Fibroblast of lung (primary cell): ENCODE data around the gene ARHGEF10L. TPM values are rescaled to one million over a fixed set of nuclear protein-coding genes. Genes with fewer than 3 reads are reported as not detected.

Experiments used
- DNase-seq, 2 donors: peaks; one replicate each; pipeline versions ENCODE4 v3.0.0 to v3.0.0-alpha.2; 2010; ENCODE audit warnings: low read depth in 2 of 2
- H2AFZ ChIP-seq: 2 replicates; pipeline ENCODE4 v1.5.1; 2012; ENCODE audit warnings: low read length, control low read depth, inconsistent platforms
- H3K27ac ChIP-seq: 2 replicates; pipeline ENCODE4 v1.5.1; 2011; ENCODE audit warnings: low read length, control low read depth; ENCODE audit not compliant: insufficient read depth
- H3K27me3 ChIP-seq: 2 replicates; pipeline ENCODE4 v1.5.1; 2011; ENCODE audit warnings: mild to moderate bottlenecking, low read length; ENCODE audit not compliant: control insufficient read depth, insufficient read depth
- H3K36me3 ChIP-seq: 2 replicates; pipeline ENCODE4 v1.5.1; 2011; ENCODE audit warnings: low read length; ENCODE audit not compliant: control insufficient read depth, insufficient read depth
- H3K4me1 ChIP-seq: 2 replicates; pipeline ENCODE4 v1.5.1; 2011; ENCODE audit warnings: low read length; ENCODE audit not compliant: control insufficient read depth, insufficient read depth; ENCODE audit errors: extremely low read depth
- H3K4me2 ChIP-seq: 2 replicates; pipeline ENCODE4 v1.5.1; 2011; ENCODE audit warnings: low read length, control low read depth; ENCODE audit not compliant: insufficient read depth; ENCODE audit errors: extremely low read depth
- H3K4me3 ChIP-seq, 4 experiments: fragments of 200-600 bp in 1 of 4; sonication (generic) in 1 of 4; replicated peaks in 1 of 4; 2 replicates each; pipeline ENCODE4 v1.5.1; 2011 to 2016; ENCODE audit warnings: low read length in 4 of 4, low read depth in 3 of 4, mild to moderate bottlenecking in 3 of 4, control low read depth in 2 of 4, inconsistent platforms in 1 of 4, mixed read lengths in 1 of 4; ENCODE audit not compliant: insufficient read depth in 1 of 4; ENCODE audit errors: control extremely low read depth in 1 of 4
- H3K79me2 ChIP-seq: 2 replicates; pipeline ENCODE4 v1.5.1; 2012; ENCODE audit warnings: mild to moderate bottlenecking, low read length, inconsistent platforms; ENCODE audit not compliant: control insufficient read depth, insufficient read depth
- H3K9ac ChIP-seq: 2 replicates; pipeline ENCODE4 v1.5.1; 2011; ENCODE audit warnings: mild to moderate bottlenecking, low read length, control low read depth; ENCODE audit not compliant: insufficient read depth
- H3K9me3 ChIP-seq: 2 replicates; pipeline ENCODE4 v1.5.1; 2012; ENCODE audit warnings: low read depth, low read length; ENCODE audit not compliant: control insufficient read depth, insufficient read depth
- H4K20me1 ChIP-seq: 2 replicates; pipeline ENCODE4 v1.5.1; 2011; ENCODE audit warnings: low read length; ENCODE audit not compliant: control insufficient read depth, insufficient read depth; ENCODE audit errors: extremely low read depth
- CTCF ChIP-seq, 2 donors: IDR thresholded peaks in 1 of 2; conservative IDR thresholded peaks in 1 of 2; 1 replicate in 1 of 2; 2 replicates in 1 of 2; pipeline ENCODE4 v1.5.1; 2011 to 2012; ENCODE audit warnings: low read length in 2 of 2, control low read depth in 1 of 2, inconsistent platforms in 1 of 2, low read depth in 1 of 2, mild to moderate bottlenecking in 1 of 2
- EZH2 ChIP-seq: IDR thresholded peaks from 2 replicates; pipeline ENCODE4 v1.5.1; 2012; ENCODE audit warnings: low read length, control low read depth, mild to moderate bottlenecking; ENCODE audit errors: missing control alignments
- polyA plus RNA-seq, 2 donors: library from polyadenylated mRNA; depleted of rRNA in 1 of 2; stranded (reverse) in 1 of 2; unstranded in 1 of 2; fragments of >200 nt; gene quantifications; 2 replicates each; pipeline ENCODE4 v1.2.1, GENCODE V29; 2011 to 2012; ENCODE audit warnings: missing spikeins in 1 of 2
- total RNA-seq: library from RNA; depleted of rRNA; stranded (reverse); fragments of >200 nt; gene quantifications from 2 replicates; pipeline ENCODE4 v1.2.1, GENCODE V29; 2014

ARHGEF10L gene
- total and polyA plus RNA-seq, 2 donors (not counting 1 experiment from before 2014, with no cell fraction given), result 11.2 to 24.3 TPM

- Histone ChIP-seq H3K9me3 (no peaks in the 10 kb centered on the region), H3K4me3 (no peak overlapping the region), H3K27me3 (no peaks in the 10 kb centered on the region), H3K4me2 (peak overlapping the region; percentile 17), H3K36me3 (no peaks in the 10 kb centered on the region), H3K4me1 (peaks cover 2% of the 10 kb centered on the region), H3K9ac (no peak overlapping the region), H2AFZ (peak overlapping the region; percentile 3), H4K20me1 (no peaks in the 10 kb centered on the region), H3K79me2 (peaks cover 19% of the 10 kb centered on the region), H3K27ac (no peak overlapping the region)
- peak in 1 of 2 donors; percentile 25 for DNase-seq
- TF ChIP-seq CTCF (conservative IDR thresholded peaks at IDR 0.05 in 1 of 2, IDR thresholded peaks at IDR 0.05 in 1 of 2; ENCODE audit: low read depth in 1 of 2, low read length in 2 of 2) (no peak), EZH2 (no peak)
Observed at GRCh38 chr1:17538428-17539117, 925 bp upstream of the ARHGEF10L start.

GRCh38 chr1:17539118-17539476, 401 bp upstream of the ARHGEF10L start:
- Histone ChIP-seq H2AFZ (no peak overlapping the region), H3K36me3 (no peaks in the 10 kb centered on the region), H3K9me3 (no peaks in the 10 kb centered on the region), H3K4me3 (peak overlapping the region in 1 of 4 experiments; percentile 40), H3K27me3 (no peaks in the 10 kb centered on the region), H3K4me2 (peak overlapping the region; percentile 51), H3K4me1 (peaks cover 2% of the 10 kb centered on the region), H3K79me2 (peaks cover 19% of the 10 kb centered on the region), H4K20me1 (no peaks in the 10 kb centered on the region), H3K9ac (no peak overlapping the region), H3K27ac (no peak overlapping the region)
- no peak for DNase-seq
- TF ChIP-seq CTCF (conservative IDR thresholded peaks at IDR 0.05 in 1 of 2, IDR thresholded peaks at IDR 0.05 in 1 of 2; ENCODE audit: low read depth in 1 of 2, low read length in 2 of 2) (no peak), EZH2 (no peak)

GRCh38 chr1:17540255-17541001, 930 bp downstream of the ARHGEF10L start:
- H3K9me3 ChIP-seq, result no peaks in the 10 kb centered on the region
- H3K79me2 ChIP-seq, result peaks cover 19% of the 10 kb centered on the region
- peak overlapping the region; percentile 70 for H3K27ac ChIP-seq
- H2AFZ ChIP-seq, result peak overlapping the region; percentile 77
- peak; percentile 50 to 61 for DNase-seq
- H3K4me3 ChIP-seq, result peak overlapping the region; percentile 73 to 86 (median 80)
- no peaks in the 10 kb centered on the region for H4K20me1 ChIP-seq
- H3K9ac ChIP-seq, result peak overlapping the region; percentile 77
- TF ChIP-seq EZH2 (no peak), CTCF (conservative IDR thresholded peaks at IDR 0.05 in 1 of 2, IDR thresholded peaks at IDR 0.05 in 1 of 2; ENCODE audit: low read depth in 1 of 2, low read length in 2 of 2) (no peak)
- H3K36me3 ChIP-seq, result no peaks in the 10 kb centered on the region
- H3K4me1 ChIP-seq, result peaks cover 11% of the 10 kb centered on the region
- no peaks in the 10 kb centered on the region for H3K27me3 ChIP-seq
- peak overlapping the region; percentile 90 for H3K4me2 ChIP-seq
